CD14-positive monocyte (primary cell): ENCODE data around the gene RPS8. TPM values are rescaled to one million over a fixed set of nuclear protein-coding genes. Genes with fewer than 3 reads are reported as not detected.

Experiments
- DNase-seq, 3 donors: peaks; one replicate each; pipeline ENCODE4 v3.0.0-alpha.2; 2011 to 2022
- H2AFZ ChIP-seq: 2 replicates; pipeline ENCODE4 v1.6.0; 2012; ENCODE audit warnings: mild to moderate bottlenecking, low read depth, low read length, inconsistent platforms; ENCODE audit not compliant: insufficient read depth, poor library complexity, severe bottlenecking
- H3K27ac ChIP-seq, 2 donors: 1 replicate in 1 of 2; 2 replicates in 1 of 2; pipeline ENCODE4 v1.5.1; 2012 to 2013; ENCODE audit warnings: low read length in 2 of 2, control low read depth in 1 of 2, inconsistent platforms in 1 of 2, low read depth in 1 of 2, mild to moderate bottlenecking in 1 of 2
- H3K27me3 ChIP-seq, 2 donors: one replicate each; pipeline versions ENCODE4 v1.6.0 to v1.6.1; 2011 to 2013; ENCODE audit warnings: low read length in 2 of 2; ENCODE audit not compliant: control insufficient read depth in 2 of 2, insufficient read depth in 2 of 2
- H3K36me3 ChIP-seq, 2 donors: replicated peaks in 1 of 2; 1 replicate in 1 of 2; 2 replicates in 1 of 2; pipeline versions ENCODE4 v1.5.1 to v1.6.1; 2012 to 2013; ENCODE audit warnings: low read length in 2 of 2, control low read depth in 1 of 2, inconsistent platforms in 1 of 2, mild to moderate bottlenecking in 1 of 2; ENCODE audit not compliant: insufficient read depth in 2 of 2, control insufficient read depth in 1 of 2
- H3K4me1 ChIP-seq, 2 donors: 1 replicate in 1 of 2; 2 replicates in 1 of 2; pipeline versions ENCODE4 v1.5.1 to v1.6.1; 2012 to 2013; ENCODE audit warnings: low read length in 2 of 2, control low read depth in 1 of 2, inconsistent platforms in 1 of 2, mild to moderate bottlenecking in 1 of 2, moderate library complexity in 1 of 2; ENCODE audit not compliant: insufficient read depth in 2 of 2, control insufficient read depth in 1 of 2
- H3K4me2 ChIP-seq: replicated peaks from 2 replicates; pipeline ENCODE3; 2012; ENCODE audit warnings: low read length, moderate library complexity, mild to moderate bottlenecking; ENCODE audit not compliant: poor library complexity, severe bottlenecking; ENCODE audit errors: extremely low read depth
- H3K4me3 ChIP-seq, 3 experiments: fragments of 200-600 bp in 1 of 3; sonication (generic) in 1 of 3; replicated peaks in 1 of 3; 1 replicate in 2 of 3; 2 replicates in 1 of 3; pipeline ENCODE4 v1.5.1; 2011 to 2013; ENCODE audit warnings: low read length in 3 of 3, mild to moderate bottlenecking in 3 of 3, control low read depth in 2 of 3, low read depth in 2 of 3, inconsistent platforms in 1 of 3, moderate library complexity in 1 of 3
- H3K79me2 ChIP-seq: 2 replicates; pipeline ENCODE4 v1.6.0; 2012; ENCODE audit warnings: mild to moderate bottlenecking, control low read depth, inconsistent platforms, low read length, moderate library complexity; ENCODE audit not compliant: insufficient read depth
- H3K9ac ChIP-seq: 2 replicates; pipeline ENCODE4 v1.6.0; 2017; ENCODE audit warnings: low read length, mild to moderate bottlenecking; ENCODE audit not compliant: insufficient read depth, poor library complexity, severe bottlenecking
- H3K9me3 ChIP-seq, 2 donors: replicated peaks in 1 of 2; 1 replicate in 1 of 2; 2 replicates in 1 of 2; pipeline versions ENCODE4 v1.5.1 to v1.6.1; 2012 to 2013; ENCODE audit warnings: low read length in 2 of 2, control low read depth in 1 of 2; ENCODE audit not compliant: control insufficient read depth in 1 of 2, insufficient read depth in 1 of 2
- H4K20me1 ChIP-seq: 2 replicates; pipeline ENCODE4 v1.6.0; 2012; ENCODE audit warnings: mild to moderate bottlenecking, low read length, control low read depth, moderate library complexity; ENCODE audit not compliant: insufficient read depth
- H3K27ac Mint-ChIP-seq, 7 donors: one replicate each; pipeline ENCODE4 v1.8.0; 2020; ENCODE audit warnings: mild to moderate bottlenecking in 7 of 7, mixed read lengths in 7 of 7, moderate library complexity in 6 of 7, inconsistent platforms in 2 of 7
- H3K27me3 Mint-ChIP-seq, 3 donors: one replicate each; pipeline ENCODE4 v1.8.0; 2021 to 2022; ENCODE audit warnings: low read depth in 3 of 3, mild to moderate bottlenecking in 3 of 3, mixed read lengths in 3 of 3, moderate library complexity in 3 of 3, inconsistent platforms in 1 of 3
- H3K36me3 Mint-ChIP-seq, 2 donors: one replicate each; pipeline ENCODE4 v1.8.0; 2020; ENCODE audit warnings: mixed read lengths in 2 of 2, inconsistent platforms in 1 of 2, mild to moderate bottlenecking in 1 of 2
- H3K4me1 Mint-ChIP-seq: one replicate; pipeline ENCODE4 v1.8.0; 2020; ENCODE audit warnings: mild to moderate bottlenecking, mixed read lengths
- H3K4me3 Mint-ChIP-seq, 2 donors: one replicate each; pipeline ENCODE4 v1.8.0; 2020; ENCODE audit warnings: mild to moderate bottlenecking in 2 of 2, mixed read lengths in 2 of 2, moderate library complexity in 1 of 2
- H3K9me3 Mint-ChIP-seq, 7 donors: one replicate each; pipeline ENCODE4 v1.8.0; 2020 to 2022; ENCODE audit warnings: mixed read lengths in 7 of 7, mild to moderate bottlenecking in 6 of 7, moderate library complexity in 6 of 7, inconsistent platforms in 2 of 7
- WGBS: methylation state at CpG from one replicate; pipeline ENCODE4 v1.1.5; 2013; ENCODE audit warnings: missing lambda C conversion rate; ENCODE audit not compliant: insufficient coverage; 5-methylcytosine and 5-hydroxymethylcytosine counted together
- intact Hi-C, 2 donors: fragments of 100-400 bp; cut with micrococcal nuclease; formaldehyde crosslinking; loops; one replicate each; pipeline versions ENCODE4 v1.15.0 to v1.15.1; 2023
- polyA plus RNA-seq, 3 donors: library from polyadenylated mRNA; depleted of rRNA in 1 of 3; unstranded in 2 of 3; stranded (reverse) in 1 of 3; fragments of 300-500 nt in 2 of 3; fragments of >200 nt in 1 of 3; fragmentation: Illumina TruSeq in 2 of 3; gene quantifications; 1 replicate in 2 of 3; 2 replicates in 1 of 3; pipeline ENCODE4 v1.2.3, GENCODE V29; 2012 to 2021
- TF ChIP-seq, protein P1 (sequence below): fragments of 200-600 bp; IDR thresholded peaks from one replicate; pipeline ENCODE4 v1.8.0; 2022; ENCODE audit warnings: antibody characterized with exemption, mild to moderate bottlenecking

The RPS8 gene
- polyA plus RNA-seq, 3 donors = 413 to 1,619 (median 419) TPM

DNA sequence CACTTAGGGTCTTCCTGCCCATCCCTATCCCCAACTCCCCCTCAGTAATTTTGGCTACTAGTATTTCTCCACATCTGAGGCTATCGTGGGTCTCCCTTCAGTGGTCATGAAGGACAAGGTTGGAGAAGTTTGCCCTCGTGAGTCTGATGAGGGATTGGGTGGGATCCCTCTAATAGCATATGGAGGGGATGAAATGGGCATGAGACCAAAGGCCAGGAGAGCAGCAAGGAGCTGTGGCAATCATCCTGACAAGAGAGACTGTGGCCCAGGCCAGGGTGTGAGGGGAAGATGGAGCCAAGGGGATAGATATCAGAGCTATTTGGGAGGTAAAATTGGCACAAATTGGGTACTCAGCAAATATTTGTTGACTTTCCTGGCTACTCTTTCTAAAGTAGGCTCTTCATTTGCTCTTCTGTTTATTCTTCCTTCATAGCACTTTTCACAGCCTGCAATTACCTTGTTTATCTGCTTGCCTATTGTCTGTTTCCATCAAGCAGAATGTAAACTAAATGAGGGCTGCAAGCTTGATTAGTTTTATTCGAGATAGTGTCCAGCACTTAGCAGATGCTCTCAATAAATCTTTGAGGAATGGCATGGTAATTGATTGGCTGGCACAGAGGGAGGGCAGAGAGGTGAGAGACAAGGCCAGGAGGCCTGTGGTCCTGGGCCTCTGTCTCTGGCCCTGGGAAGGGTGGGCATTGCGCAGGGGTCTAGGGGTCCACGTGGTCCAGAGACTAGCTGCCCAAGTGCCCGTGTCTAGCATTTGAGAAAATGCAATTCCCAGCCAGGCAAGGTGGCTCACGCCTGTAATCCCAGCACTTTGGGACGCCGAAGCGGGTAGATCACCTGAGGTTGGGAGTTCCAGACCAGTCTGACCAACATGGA, 23.4 kb downstream of the RPS8 start:
- Mint-ChIP-seq H3K4me3 (peak overlapping the region in 1 of 2 donors; percentile 37), H3K27me3 (peaks cover 1 to 6% (median 4%) of the 10 kb centered on the region in 3 donors), H3K9me3 (peaks cover 0 to 1% (median 0%) of the 10 kb centered on the region in 7 donors), H3K4me1 (peaks cover 21% of the 10 kb centered on the region), H3K36me3 (peaks cover 23 to 24% of the 10 kb centered on the region in 2 donors), H3K27ac (peak overlapping the region in 5 of 7 donors; percentile 76 to 100 (median 99))
- Histone ChIP-seq H3K9me3 (no peaks in the 10 kb centered on the region), H4K20me1 (peaks cover 32% of the 10 kb centered on the region), H2AFZ (no peak overlapping the region), H3K27me3 (no peaks in the 10 kb centered on the region), H3K27ac (no peak overlapping the region), H3K4me3 (no peak overlapping the region), H3K4me1 (peaks cover 29 to 38% of the 10 kb centered on the region in 2 donors), H3K4me2 (no peak overlapping the region), H3K9ac (no peak overlapping the region), H3K36me3 (peaks cover 16 to 18% of the 10 kb centered on the region in 2 donors), H3K79me2 (peaks cover 19% of the 10 kb centered on the region)
- TF ChIP-seq, protein P1, sequence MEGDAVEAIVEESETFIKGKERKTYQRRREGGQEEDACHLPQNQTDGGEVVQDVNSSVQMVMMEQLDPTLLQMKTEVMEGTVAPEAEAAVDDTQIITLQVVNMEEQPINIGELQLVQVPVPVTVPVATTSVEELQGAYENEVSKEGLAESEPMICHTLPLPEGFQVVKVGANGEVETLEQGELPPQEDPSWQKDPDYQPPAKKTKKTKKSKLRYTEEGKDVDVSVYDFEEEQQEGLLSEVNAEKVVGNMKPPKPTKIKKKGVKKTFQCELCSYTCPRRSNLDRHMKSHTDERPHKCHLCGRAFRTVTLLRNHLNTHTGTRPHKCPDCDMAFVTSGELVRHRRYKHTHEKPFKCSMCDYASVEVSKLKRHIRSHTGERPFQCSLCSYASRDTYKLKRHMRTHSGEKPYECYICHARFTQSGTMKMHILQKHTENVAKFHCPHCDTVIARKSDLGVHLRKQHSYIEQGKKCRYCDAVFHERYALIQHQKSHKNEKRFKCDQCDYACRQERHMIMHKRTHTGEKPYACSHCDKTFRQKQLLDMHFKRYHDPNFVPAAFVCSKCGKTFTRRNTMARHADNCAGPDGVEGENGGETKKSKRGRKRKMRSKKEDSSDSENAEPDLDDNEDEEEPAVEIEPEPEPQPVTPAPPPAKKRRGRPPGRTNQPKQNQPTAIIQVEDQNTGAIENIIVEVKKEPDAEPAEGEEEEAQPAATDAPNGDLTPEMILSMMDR = no peak
- 87% methylated on average over 4 of the region's 10 CpGs for WGBS
- DNase-seq = no peak
- intact Hi-C loops = loop anchor here in 1 of 2 donors (5.0 to 10.0 kb wide), 2 partner anchors 34 to 506 kb away; no protein-coding TSS in a partner anchor

DNA sequence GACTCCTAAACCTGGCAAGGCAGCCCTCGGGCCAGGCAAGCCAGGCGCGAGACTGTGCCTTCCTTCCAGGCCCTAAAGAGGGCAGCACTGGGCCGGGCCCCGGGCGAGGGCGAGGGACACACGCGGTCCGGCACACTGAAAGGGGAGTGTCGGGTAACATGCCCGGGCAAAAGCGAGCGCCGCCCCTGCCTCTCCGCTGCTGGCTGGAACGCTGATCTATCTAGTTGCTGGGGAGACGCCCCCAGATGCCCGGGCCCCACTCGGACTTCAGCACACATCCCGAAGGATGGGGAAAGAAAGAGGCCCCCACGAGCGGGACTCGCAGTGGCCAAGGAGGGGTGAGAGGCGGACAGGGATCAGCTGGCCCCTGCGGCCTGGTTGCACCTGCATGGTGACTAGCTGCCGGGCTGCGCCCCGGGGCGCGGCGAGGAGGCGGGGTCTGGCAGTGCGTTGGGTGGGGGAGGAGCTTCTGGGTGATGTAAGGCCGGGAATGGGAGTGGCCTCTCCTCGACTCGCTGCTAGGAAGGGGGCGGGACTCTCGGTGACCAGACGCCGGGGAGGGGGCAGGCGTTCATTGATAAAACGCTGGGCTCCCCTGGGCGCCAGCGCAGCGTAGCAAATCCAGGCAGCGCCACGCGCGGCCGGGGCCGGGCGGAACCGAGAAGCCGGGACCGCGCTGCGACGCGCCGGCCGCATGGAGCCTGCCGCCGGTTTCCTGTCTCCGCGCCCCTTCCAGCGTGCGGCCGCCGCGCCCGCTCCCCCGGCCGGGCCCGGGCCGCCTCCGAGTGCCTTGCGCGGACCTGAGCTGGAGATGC, 24.6 kb downstream of the RPS8 start, which contains the start of gene PLK3:
PLK3 (plus strand) TSS at position 608 of the 815 bp plus-strand sequence; CDS start at position 695, 87 bp downstream.
- peaks cover 0 to 1% (median 0%) of the 10 kb centered on the region in 7 donors for H3K9me3 Mint-ChIP-seq
- H3K27ac Mint-ChIP-seq = peak within 1 kb of the TSS; percentile 98 to 100 (median 99)
- Histone ChIP-seq H3K79me2 (peaks cover 19% of the 10 kb centered on the region), H3K4me1 (peaks cover 29 to 38% of the 10 kb centered on the region in 2 donors), H4K20me1 (peaks cover 35% of the 10 kb centered on the region), H3K27ac (peak within 1 kb of the TSS; percentile 90 to 95), H3K27me3 (no peaks in the 10 kb centered on the region), H3K9ac (peak within 1 kb of the TSS; percentile 93), H3K36me3 (peaks cover 28 to 29% of the 10 kb centered on the region in 2 donors), H2AFZ (peak within 1 kb of the TSS; percentile 84), H3K4me2 (peak within 1 kb of the TSS; percentile 96), H3K4me3 (peak within 1 kb of the TSS; percentile 60 to 99 (median 76)), H3K9me3 (no peaks in the 10 kb centered on the region)
- intact Hi-C loops = loop anchor here (2.0 to 10.0 kb wide), 3 partner anchors 19 to 505 kb away; no protein-coding TSS in a partner anchor
- H3K4me1 Mint-ChIP-seq = peaks cover 20% of the 10 kb centered on the region
- peaks cover 35 to 36% of the 10 kb centered on the region in 2 donors for H3K36me3 Mint-ChIP-seq
- peak within 1 kb of the TSS; percentile 94 to 98 for H3K4me3 Mint-ChIP-seq
- WGBS = under 1% methylated on average over 78 of the region's 79 CpGs
- peak; percentile 97 to 99 (median 99) for DNase-seq
- TF ChIP-seq, protein P1 = peak; percentile 90
- H3K27me3 Mint-ChIP-seq = peaks cover 1 to 9% (median 4%) of the 10 kb centered on the region in 3 donors
